ENCODE measurements around the gene PPP5C.

PPP5C gene

GRCh38 chr19:46330319-46330918, 16.5 kb upstream of the PPP5C start:
- no peak for DNase-seq (ENCODE audit: low read depth)

- no peak for DNase-seq (ENCODE audit: low read depth)
Observed at GRCh38 chr19:46337487-46337886, 9.4 kb upstream of the PPP5C start.

- DNase-seq (ENCODE audit: low read depth), result no peak
Observed at GRCh38 chr19:46339446-46339845, 7.4 kb upstream of the PPP5C start.

- no peak for DNase-seq (ENCODE audit: low read depth)
Observed at GRCh38 chr19:46340051-46340659, 6.7 kb upstream of the PPP5C start.

- DNase-seq (ENCODE audit: low read depth), result no peak
Observed at GRCh38 chr19:46341937-46342336, 5.0 kb upstream of the PPP5C start.

- no peak for DNase-seq (ENCODE audit: low read depth)
Observed at GRCh38 chr19:46344363-46344762, 2.5 kb upstream of the PPP5C start.

- no peak for DNase-seq (ENCODE audit: low read depth)
Observed at GRCh38 chr19:46345157-46345556, 1.7 kb upstream of the PPP5C start.

GRCh38 chr19:46347572-46347883, 641 bp downstream of the PPP5C start:
- DNase-seq (ENCODE audit: low read depth), result no peak

- no peak for DNase-seq (ENCODE audit: low read depth)
Observed at GRCh38 chr19:46347985-46348384, 1.1 kb downstream of the PPP5C start.

- DNase-seq (ENCODE audit: low read depth), result no peak
Observed at GRCh38 chr19:46349311-46349993, 2.6 kb downstream of the PPP5C start.

GRCh38 chr19:46350029-46350757, 3.3 kb downstream of the PPP5C start:
- DNase-seq (ENCODE audit: low read depth), result no peak

- no peak for DNase-seq (ENCODE audit: low read depth)
Observed at GRCh38 chr19:46350758-46351159, 3.9 kb downstream of the PPP5C start.

GRCh38 chr19:46351241-46352041, 4.6 kb downstream of the PPP5C start:
- DNase-seq (ENCODE audit: low read depth), result no peak

GRCh38 chr19:46353730-46354528, 7.0 kb downstream of the PPP5C start:
- no peak for DNase-seq (ENCODE audit: low read depth)

- no peak for DNase-seq (ENCODE audit: low read depth)
Observed at GRCh38 chr19:46355234-46356148, 8.6 kb downstream of the PPP5C start.

GRCh38 chr19:46356149-46357055, 9.5 kb downstream of the PPP5C start:
- DNase-seq (ENCODE audit: low read depth), result no peak

GRCh38 chr19:46357846-46358583, 11.1 kb downstream of the PPP5C start:
- DNase-seq (ENCODE audit: low read depth), result no peak

- no peak for DNase-seq (ENCODE audit: low read depth)
Observed at GRCh38 chr19:46361915-46362314, 15.0 kb downstream of the PPP5C start.

- DNase-seq (ENCODE audit: low read depth), result no peak
Observed at GRCh38 chr19:46364359-46364758, 17.5 kb downstream of the PPP5C start.
